NCI-H1930 (cell line): ENCODE measurements around the gene BCL2L11.

ENCODE experiments used
- DNase-seq, 2 experiments: peaks; one replicate each; lab custom pipeline; 2025; lab: John Stamatoyannopoulos, UW

The BCL2L11 gene

GRCh38 chr2:111168528-111169239, 48.0 kb downstream of the BCL2L11 start:
- DNase-seq: no peak

GRCh38 chr2:111169268-111169667, 48.6 kb downstream of the BCL2L11 start:
- no peak for DNase-seq

GRCh38 chr2:111169924-111170323, 49.2 kb downstream of the BCL2L11 start:
- DNase-seq: no peak

DNA sequence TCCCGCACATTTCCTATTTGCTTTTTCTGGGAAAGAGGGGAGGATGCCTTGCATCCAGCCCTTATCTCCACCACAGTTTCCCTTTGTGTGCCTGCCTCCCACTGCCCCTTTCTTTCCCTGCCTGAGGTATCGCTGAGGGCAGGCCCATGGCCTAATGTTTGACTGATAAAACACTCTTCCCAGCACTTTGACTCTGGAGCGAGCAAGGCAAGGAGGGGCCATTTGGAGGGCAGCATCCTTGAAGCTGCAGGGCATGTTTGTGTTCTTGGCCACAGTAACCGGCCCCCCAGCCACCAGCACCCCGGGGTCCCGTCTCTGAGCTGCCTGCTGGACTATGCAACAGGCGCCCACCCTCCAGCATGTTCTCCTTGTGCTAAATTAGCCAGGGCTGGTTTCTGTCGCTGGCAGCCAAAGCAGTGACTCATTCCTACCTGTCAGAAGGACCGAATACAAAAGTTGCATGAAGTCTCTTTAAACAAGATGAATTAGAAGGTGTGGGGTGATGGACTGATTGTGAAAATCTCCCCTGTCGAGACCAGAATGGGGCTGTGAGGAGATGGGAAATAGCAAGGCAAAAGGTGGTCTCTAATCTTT, 50.7 kb downstream of the BCL2L11 start:
- DNase-seq: no peak

GRCh38 chr2:111172666-111173065, 52.0 kb downstream of the BCL2L11 start:
- no peak for DNase-seq

DNA sequence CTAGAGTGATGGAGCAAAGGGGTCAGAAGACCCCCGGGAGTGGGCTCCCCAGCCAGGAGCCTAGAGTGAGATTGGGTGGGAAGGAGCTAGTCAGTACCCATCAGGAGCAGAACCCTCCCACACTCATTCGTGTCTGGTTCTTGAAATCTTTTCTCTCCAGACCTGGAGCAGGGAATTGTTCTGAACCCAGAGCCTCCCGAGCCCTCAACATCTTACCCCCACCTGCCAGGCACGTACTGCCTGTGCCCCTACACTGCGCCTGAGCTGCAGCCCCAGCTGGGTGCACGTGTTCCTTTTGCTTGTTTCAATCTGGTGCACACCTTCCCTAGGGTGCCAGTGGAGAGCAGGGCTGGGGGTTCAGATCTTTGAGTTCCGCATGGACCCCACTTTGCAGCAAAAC, 52.6 kb downstream of the BCL2L11 start:
- DNase-seq: no peak

- no peak for DNase-seq
Observed at GRCh38 chr2:111173856-111174255, 53.1 kb downstream of the BCL2L11 start.

- no peak for DNase-seq
Observed at GRCh38 chr2:111175615-111176014, 54.9 kb downstream of the BCL2L11 start.

- DNase-seq: no peak
Observed at GRCh38 chr2:111176388-111176787, 55.7 kb downstream of the BCL2L11 start.

DNA sequence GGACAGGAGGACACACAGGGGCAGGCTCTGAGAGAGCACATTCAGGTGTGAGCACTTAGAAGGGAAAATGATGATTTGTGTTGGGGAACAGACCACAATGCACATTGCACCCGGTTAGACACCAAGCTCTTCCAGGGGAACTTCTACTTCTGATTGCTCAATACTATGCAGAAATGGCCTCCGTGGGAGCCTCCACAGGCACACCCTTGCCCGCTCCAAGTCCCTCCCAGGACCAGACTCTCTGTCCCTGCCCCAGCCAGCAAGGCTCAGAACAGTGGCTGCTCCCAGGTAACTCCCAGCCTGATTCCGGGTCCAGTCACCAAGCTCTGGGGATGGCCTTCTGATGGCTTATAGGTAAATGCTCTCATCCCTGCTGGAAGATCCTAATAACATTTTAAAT, 56.2 kb downstream of the BCL2L11 start:
- DNase-seq: no peak

DNA sequence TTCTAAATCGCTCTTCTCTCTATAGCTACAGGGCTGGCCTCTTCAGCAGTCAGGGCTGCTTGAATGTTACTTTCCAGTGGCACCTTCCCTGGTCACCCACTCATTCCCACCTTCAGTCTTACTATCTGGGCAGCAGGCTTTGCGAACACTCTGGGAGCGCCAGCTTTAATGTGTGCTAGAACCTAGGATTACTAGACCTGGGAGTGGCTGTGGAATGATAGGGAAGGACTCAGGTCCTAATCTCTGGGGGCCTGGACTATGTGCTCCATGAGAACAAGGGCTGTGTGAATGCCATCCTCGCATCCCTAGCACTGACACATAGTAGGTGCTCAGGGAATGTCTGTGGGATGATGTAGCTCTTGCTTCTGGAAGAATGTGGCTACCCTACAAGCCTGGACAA, 57.6 kb downstream of the BCL2L11 start:
- DNase-seq: no peak

DNA sequence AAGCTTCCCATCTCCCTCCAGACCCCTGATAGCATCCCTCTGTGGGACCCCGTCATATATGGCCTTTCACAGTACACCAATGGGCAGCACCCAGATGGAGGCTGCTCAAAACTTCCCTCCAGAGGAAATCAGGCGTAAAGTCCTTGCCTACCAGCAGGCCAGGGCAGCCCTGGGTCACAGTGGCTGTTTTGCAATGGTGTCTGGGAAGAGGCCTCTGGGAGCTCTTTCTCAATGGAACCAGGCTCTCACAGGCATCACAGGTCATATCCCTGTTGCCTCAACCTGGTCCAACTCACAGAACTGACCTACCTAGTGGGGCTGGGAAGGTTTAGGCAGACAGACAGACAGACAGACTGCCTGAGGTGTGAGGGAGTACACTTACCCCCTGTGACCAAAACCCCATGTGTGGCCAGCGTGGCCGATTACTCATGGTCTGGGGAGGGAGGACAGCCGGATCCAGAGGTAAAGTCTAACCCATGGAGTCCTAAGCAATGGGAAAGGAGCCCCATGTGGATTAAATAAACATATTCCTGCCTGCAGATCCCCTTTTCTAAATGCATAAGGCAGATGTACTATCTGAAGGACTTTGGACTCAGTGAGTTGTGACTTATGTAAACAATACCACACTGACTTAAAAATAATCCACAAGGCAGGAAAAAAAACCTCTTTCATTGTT, 58.2 kb downstream of the BCL2L11 start:
- DNase-seq: no peak

DNA sequence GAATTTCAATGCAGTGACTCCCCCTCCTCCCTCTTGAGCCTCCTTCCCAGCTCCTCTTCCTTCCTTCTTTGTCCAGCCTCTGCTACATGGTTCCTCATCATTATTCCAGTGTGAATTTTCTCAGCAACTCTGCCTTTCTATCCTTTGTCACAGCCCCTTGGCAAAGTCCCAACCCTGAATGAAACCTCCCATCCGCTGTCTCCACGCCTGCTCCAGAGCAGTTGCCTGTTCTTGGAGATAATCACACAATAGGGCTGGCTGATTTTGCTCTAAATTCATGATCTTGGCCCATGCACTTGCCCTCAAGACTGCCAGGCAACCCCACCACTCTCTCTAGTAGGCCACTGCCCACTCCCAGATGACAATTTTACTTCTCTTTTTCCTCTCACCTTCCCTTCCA, 61.4 kb downstream of the BCL2L11 start:
- DNase-seq: no peak

- DNase-seq: no peak
Observed at GRCh38 chr2:111182740-111183139, 62.0 kb downstream of the BCL2L11 start.

- DNase-seq: no peak
Observed at GRCh38 chr2:111184725-111185310, 64.1 kb downstream of the BCL2L11 start.

DNA sequence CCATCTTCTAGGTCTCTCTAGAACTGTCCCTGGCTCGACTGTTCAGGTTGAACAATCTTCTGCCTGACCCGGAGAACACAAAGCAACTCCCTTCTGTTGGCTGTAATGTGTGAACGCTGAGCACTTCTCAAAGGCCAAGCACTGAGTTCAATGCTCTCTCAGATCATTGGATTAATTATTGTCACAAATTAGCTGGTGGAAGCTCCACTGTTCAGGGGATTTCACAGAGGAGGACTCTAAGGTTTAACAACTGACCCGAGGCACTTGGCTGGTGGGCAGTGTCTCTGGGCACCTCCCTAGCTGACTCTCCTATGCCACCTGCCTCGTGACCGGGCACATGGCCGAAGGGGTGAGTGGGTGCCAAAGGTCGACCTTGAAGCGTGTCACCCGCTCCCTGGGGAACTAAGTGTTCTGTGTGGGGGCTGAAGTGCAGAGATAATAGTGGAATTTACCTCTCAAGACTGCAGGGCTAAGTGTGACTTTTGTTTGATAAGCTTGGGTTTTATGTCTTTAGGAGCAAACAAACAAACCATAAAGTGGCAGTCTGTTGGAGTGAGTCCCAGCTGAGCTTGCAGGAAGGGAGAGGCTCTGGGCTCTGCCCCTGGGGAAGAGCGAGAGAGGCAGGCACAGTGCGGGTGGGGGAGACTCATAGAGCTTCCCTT, 64.8 kb downstream of the BCL2L11 start:
- no peak for DNase-seq

DNA sequence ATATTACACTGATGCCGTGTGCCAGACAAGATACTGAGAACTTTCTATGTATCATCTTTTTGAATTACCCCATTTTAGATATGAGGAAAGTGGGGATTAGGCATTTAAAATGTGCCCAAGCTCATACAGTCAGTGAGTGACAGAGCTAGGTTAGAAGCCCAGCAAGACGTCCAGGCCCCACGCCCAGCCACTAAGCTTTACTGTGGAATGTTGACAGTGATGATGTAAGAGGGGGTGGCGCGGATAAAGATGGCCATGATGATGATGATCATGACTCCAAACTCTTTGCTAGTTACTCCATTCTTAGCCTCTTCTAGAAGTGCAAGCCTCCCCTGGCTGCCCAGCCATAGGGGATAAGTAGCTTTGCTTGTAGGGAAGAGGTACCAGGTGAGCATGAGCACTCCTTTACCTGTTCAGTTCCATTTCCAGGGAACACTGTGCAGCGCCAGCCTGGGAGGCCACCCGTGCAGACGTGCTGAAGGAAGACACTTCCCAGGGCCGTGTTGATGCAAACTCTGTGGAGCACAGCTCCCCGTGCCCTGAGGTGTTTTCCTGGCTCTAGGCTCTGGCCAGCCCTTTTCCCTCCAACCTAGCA, 65.5 kb downstream of the BCL2L11 start:
- DNase-seq: no peak

DNA sequence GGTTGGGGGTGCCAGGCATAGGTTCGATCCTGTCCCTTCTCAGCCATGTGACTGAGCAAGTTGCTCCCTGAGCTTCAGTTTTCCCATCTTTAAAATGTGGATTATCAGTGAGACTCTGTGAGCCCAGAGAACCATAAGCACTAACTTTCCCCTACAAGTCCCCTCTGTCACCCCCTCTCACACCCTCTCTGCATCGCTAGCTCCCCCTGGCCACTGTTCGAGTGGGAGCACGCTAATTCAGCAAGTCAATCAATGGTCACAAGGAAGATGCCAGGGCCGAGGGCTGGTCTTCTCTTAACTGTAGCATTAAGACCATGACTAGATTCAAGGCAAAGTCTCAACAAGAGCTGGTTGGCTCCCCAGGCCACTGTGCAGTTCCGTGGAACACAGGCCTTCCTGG, 66.2 kb downstream of the BCL2L11 start:
- no peak for DNase-seq

DNA sequence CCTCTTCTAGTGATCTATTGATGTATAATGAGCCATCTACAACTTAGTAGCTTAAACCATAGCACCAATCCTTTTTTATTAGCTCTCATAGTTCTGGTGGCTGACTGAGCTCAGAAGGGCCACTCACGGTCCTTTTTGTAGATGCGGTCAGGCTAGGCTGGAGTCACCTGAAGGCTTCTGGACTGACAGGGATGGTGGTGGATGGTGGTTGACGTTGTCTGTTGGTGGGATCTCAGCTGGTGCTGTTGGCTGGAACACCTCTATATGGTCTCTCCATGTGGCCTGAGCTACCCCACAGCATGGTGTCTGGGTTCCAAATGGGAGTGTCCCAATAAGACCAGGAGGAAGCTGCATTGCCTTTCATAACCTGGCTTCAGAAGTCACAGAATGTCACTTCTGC, 68.0 kb downstream of the BCL2L11 start:
- DNase-seq: no peak

DNA sequence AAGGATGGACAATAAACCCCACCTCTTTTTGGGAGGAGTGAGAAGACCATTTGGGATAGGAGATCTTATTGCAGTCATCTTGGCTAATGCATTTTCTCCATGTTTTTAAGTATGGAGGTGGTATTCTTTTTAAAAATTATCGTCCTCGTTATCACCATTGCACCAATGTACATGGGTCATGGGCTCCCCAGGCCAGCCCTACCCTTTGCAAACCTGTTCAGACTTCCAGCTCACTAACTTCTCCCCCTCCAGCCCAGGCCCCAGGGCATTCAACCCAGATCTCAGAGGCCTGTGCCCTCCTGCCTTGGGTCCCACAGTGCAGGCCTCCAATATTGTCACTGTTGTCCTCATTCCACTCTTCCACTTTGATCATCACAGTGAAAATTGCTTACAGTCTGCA, 68.4 kb downstream of the BCL2L11 start:
- DNase-seq: no peak

GRCh38 chr2:111190816-111191540, 70.3 kb downstream of the BCL2L11 start:
- no peak for DNase-seq
